HepG2 (cell line): ENCODE measurements around the gene EPS8L3. TPM values are rescaled to one million over a fixed set of nuclear protein-coding genes. Genes with fewer than 3 reads are reported as not detected.

Experiments
- AGO1 ChIP-seq: fragments of 200-400 bp; formaldehyde crosslinking; IDR thresholded peaks from 2 replicates; pipeline ENCODE4 v1.6.1; 2017; ENCODE audit warnings: mild to moderate bottlenecking, low read depth, low read length, moderate library complexity; ENCODE audit not compliant: poor library complexity, severe bottlenecking
- CAMTA2 ChIP-seq: sonication (generic); formaldehyde crosslinking; IDR thresholded peaks from 2 replicates; pipeline ENCODE4 v1.4.0; 2020; ENCODE audit warnings: mild to moderate bottlenecking, missing genetic modification reagents, borderline replicate concordance
- HNF4G ChIP-seq, 2 experiments: sonication (generic) in 1 of 2; formaldehyde crosslinking in 1 of 2; IDR thresholded peaks; 2 replicates each; pipeline versions ENCODE4 v1.4.0 to v1.6.1; 2011 to 2020; ENCODE audit warnings: borderline replicate concordance in 2 of 2, low read depth in 2 of 2, mild to moderate bottlenecking in 2 of 2, low read length in 1 of 2, missing genetic modification reagents in 1 of 2, moderate library complexity in 1 of 2
- HOXD1 ChIP-seq: sonication (generic); formaldehyde crosslinking; IDR thresholded peaks from 2 replicates; pipeline ENCODE4 v1.5.0; 2020; ENCODE audit warnings: missing genetic modification reagents
- IRF2 ChIP-seq: IDR thresholded peaks from 2 replicates; pipeline ENCODE4 v1.6.1; 2018; ENCODE audit warnings: missing genetic modification reagents, missing compliant biosample characterization
- KLF11 ChIP-seq: IDR thresholded peaks from 2 replicates; pipeline ENCODE4 v1.6.1; 2016; ENCODE audit warnings: missing compliant biosample characterization
- SALL1 ChIP-seq: sonication (generic); formaldehyde crosslinking; IDR thresholded peaks from 2 replicates; pipeline ENCODE4 v1.8.0; 2022; ENCODE audit warnings: mild to moderate bottlenecking, missing genetic modification reagents
- SIN3B ChIP-seq: fragments of 150-350 bp; IDR thresholded peaks from 2 replicates; pipeline ENCODE4 v1.6.1; 2014; ENCODE audit warnings: low read length
- SP4 ChIP-seq: sonication (generic); formaldehyde crosslinking; IDR thresholded peaks from 2 replicates; pipeline ENCODE4 v1.8.1; 2023; ENCODE audit warnings: mild to moderate bottlenecking, missing genetic modification reagents
- TMF1 ChIP-seq: sonication (generic); formaldehyde crosslinking; IDR thresholded peaks from 2 replicates; pipeline ENCODE4 v1.8.1; 2022; ENCODE audit warnings: low read depth, missing genetic modification reagents
- ZBTB21 ChIP-seq: sonication (generic); formaldehyde crosslinking; IDR thresholded peaks from 2 replicates; pipeline ENCODE4 v1.4.0; 2020; ENCODE audit warnings: missing genetic modification reagents
- ZC3H13 ChIP-seq: sonication (generic); formaldehyde crosslinking; IDR thresholded peaks from 2 replicates; pipeline ENCODE4 v1.8.1; 2023; ENCODE audit warnings: mild to moderate bottlenecking, missing genetic modification reagents, moderate library complexity
- ZFP41 ChIP-seq: sonication (generic); formaldehyde crosslinking; IDR thresholded peaks from 2 replicates; pipeline ENCODE4 v1.4.0; 2020; ENCODE audit warnings: mild to moderate bottlenecking, missing genetic modification reagents, borderline replicate concordance
- ZNF124 ChIP-seq: sonication (generic); formaldehyde crosslinking; IDR thresholded peaks from 2 replicates; pipeline ENCODE4 v1.4.0; 2020; ENCODE audit warnings: missing genetic modification reagents
- ZNF468 ChIP-seq: sonication (generic); formaldehyde crosslinking; IDR thresholded peaks from 2 replicates; pipeline ENCODE4 v1.8.0; 2022; ENCODE audit warnings: mild to moderate bottlenecking, moderate library complexity, missing genetic modification reagents
- ZNF577 ChIP-seq: sonication (generic); formaldehyde crosslinking; IDR thresholded peaks from 2 replicates; pipeline ENCODE4 v1.4.0; 2020; ENCODE audit warnings: mild to moderate bottlenecking, low read depth, missing genetic modification reagents, borderline replicate concordance
- polyA plus RNA-seq, 8 experiments: library from polyadenylated mRNA; depleted of rRNA in 3 of 8; stranded (reverse) in 7 of 8; unstranded in 1 of 8; fragments of >200 nt; fragmentation: Illumina TruSeq in 4 of 8; extraction: Trizol in 4 of 8; gene quantifications; 2 replicates each; pipeline versions ENCODE4 v1.2.1 to v1.2.3, GENCODE V29; 2011 to 2016; ENCODE audit warnings: low read depth in 4 of 8, missing spikeins in 1 of 8, mixed read lengths in 1 of 8; ENCODE audit not compliant: insufficient read depth in 1 of 8
- total RNA-seq, 5 experiments: library from RNA; depleted of rRNA; stranded (reverse); fragments of >200 nt; fragmentation: Illumina TruSeq; extraction: Trizol; gene quantifications; 2 replicates each; pipeline ENCODE4 v1.2.3, GENCODE V29; 2016; ENCODE audit warnings: low read depth in 1 of 5
- TF ChIP-seq, protein P1 (sequence below): sonication (generic); formaldehyde crosslinking; IDR thresholded peaks from 2 replicates; pipeline ENCODE4 v1.4.0; 2020; ENCODE audit warnings: missing genetic modification reagents, low read depth, mild to moderate bottlenecking, borderline replicate concordance
- TF ChIP-seq, protein P2 (sequence below): conservative IDR thresholded peaks from 2 replicates; pipeline ENCODE4 v1.6.1; 2018; ENCODE audit warnings: missing genetic modification reagents
- TF ChIP-seq, protein P3 (sequence below): sonication (generic); formaldehyde crosslinking; IDR thresholded peaks from 2 replicates; pipeline ENCODE4 v1.5.0; 2020; ENCODE audit warnings: missing genetic modification reagents
- TF ChIP-seq, protein P4 (sequence below): sonication (generic); formaldehyde crosslinking; conservative IDR thresholded peaks from 2 replicates; pipeline ENCODE4 v1.4.0; 2020; ENCODE audit warnings: missing genetic modification reagents
- TF ChIP-seq, protein P5 (sequence below): sonication (generic); formaldehyde crosslinking; IDR thresholded peaks from 2 replicates; pipeline ENCODE4 v1.4.0; 2020; ENCODE audit warnings: missing genetic modification reagents, borderline replicate concordance
- TF ChIP-seq, protein P6 (sequence below): IDR thresholded peaks from 2 replicates; pipeline ENCODE4 v1.6.1; 2016; ENCODE audit warnings: low read depth, control low read depth

EPS8L3 gene
- total and polyA plus RNA-seq, 2 of the 13 experiments (the other 11 are each of a cell fraction or from before 2014, with no cell fraction given) = 18.2 to 106 TPM

DNA sequence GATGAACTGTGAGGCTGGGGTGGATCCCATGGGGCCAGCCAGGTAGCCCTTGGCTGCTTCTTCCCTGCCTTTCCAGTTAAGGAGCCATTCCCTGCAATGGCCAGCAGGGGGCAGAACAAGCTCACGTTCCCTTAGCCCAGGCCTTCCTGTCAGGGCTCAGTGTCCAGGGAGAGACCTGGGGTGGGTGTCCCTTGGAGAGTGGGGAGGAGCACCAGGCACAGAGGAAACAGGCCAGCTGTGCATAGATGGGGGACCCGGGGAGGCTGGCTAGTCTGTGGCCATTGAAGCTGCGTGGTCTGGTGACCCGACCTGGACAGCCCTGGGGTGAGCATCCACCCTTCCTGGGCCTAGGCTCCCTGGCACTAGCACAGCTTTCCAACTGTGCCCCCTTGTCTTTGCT lies 13.2 kb upstream of the EPS8L3 start (continued):
- TF ChIP-seq SALL1 (CRISPR knock-in tag) = peak; percentile 52
- TF ChIP-seq SIN3B = no peak
- no peak for TF ChIP-seq ZBTB21
- TF ChIP-seq, protein P1, sequence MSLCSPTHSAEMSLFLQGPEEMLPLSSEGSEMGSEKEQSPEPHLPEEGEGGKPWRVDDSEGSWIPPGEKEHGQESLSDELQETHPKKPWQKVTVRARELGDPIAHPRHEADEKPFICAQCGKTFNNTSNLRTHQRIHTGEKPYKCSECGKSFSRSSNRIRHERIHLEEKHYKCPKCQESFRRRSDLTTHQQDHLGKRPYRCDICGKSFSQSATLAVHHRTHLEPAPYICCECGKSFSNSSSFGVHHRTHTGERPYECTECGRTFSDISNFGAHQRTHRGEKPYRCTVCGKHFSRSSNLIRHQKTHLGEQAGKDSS = peak; percentile 48; the same call in 1 of the 2 replicates
- no peak for TF ChIP-seq CAMTA2 (CRISPR knock-in tag)
- no peak for TF ChIP-seq TMF1 (CRISPR knock-in tag)
- no peak for TF ChIP-seq ZNF468 (CRISPR knock-in tag)
- TF ChIP-seq, protein P2, sequence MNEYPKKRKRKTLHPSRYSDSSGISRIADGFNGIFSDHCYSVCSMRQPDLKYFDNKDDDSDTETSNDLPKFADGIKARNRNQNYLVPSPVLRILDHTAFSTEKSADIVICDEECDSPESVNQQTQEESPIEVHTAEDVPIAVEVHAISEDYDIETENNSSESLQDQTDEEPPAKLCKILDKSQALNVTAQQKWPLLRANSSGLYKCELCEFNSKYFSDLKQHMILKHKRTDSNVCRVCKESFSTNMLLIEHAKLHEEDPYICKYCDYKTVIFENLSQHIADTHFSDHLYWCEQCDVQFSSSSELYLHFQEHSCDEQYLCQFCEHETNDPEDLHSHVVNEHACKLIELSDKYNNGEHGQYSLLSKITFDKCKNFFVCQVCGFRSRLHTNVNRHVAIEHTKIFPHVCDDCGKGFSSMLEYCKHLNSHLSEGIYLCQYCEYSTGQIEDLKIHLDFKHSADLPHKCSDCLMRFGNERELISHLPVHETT (CRISPR knock-in tag) = no peak
- TF ChIP-seq HOXD1 (CRISPR knock-in tag) = no peak
- TF ChIP-seq, protein P3, sequence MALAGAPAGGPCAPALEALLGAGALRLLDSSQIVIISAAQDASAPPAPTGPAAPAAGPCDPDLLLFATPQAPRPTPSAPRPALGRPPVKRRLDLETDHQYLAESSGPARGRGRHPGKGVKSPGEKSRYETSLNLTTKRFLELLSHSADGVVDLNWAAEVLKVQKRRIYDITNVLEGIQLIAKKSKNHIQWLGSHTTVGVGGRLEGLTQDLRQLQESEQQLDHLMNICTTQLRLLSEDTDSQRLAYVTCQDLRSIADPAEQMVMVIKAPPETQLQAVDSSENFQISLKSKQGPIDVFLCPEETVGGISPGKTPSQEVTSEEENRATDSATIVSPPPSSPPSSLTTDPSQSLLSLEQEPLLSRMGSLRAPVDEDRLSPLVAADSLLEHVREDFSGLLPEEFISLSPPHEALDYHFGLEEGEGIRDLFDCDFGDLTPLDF = no peak
- TF ChIP-seq, protein P4, sequence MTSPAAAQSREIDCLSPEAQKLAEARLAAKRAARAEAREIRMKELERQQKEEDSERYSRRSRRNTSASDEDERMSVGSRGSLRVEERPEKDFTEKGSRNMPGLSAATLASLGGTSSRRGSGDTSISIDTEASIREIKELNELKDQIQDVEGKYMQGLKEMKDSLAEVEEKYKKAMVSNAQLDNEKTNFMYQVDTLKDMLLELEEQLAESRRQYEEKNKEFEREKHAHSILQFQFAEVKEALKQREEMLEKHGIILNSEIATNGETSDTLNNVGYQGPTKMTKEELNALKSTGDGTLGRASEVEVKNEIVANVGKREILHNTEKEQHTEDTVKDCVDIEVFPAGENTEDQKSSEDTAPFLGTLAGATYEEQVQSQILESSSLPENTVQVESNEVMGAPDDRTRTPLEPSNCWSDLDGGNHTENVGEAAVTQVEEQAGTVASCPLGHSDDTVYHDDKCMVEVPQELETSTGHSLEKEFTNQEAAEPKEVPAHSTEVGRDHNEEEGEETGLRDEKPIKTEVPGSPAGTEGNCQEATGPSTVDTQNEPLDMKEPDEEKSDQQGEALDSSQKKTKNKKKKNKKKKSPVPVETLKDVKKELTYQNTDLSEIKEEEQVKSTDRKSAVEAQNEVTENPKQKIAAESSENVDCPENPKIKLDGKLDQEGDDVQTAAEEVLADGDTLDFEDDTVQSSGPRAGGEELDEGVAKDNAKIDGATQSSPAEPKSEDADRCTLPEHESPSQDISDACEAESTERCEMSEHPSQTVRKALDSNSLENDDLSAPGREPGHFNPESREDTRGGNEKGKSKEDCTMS (CRISPR knock-in tag) = no peak
- TF ChIP-seq, protein P5, sequence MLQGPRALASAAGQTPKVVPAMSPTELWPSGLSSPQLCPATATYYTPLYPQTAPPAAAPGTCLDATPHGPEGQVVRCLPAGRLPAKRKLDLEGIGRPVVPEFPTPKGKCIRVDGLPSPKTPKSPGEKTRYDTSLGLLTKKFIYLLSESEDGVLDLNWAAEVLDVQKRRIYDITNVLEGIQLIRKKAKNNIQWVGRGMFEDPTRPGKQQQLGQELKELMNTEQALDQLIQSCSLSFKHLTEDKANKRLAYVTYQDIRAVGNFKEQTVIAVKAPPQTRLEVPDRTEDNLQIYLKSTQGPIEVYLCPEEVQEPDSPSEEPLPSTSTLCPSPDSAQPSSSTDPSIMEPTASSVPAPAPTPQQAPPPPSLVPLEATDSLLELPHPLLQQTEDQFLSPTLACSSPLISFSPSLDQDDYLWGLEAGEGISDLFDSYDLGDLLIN (CRISPR knock-in tag) = no peak
- no peak for TF ChIP-seq ZFP41 (CRISPR knock-in tag)
- peak; percentile 15; the same call in 1 of the 2 replicates for TF ChIP-seq IRF2
- no peak for TF ChIP-seq HNF4G (IDR thresholded peaks at IDR 0.05; ENCODE audit: borderline replicate concordance, low read depth, low read length)
- no peak for TF ChIP-seq HNF4G (CRISPR knock-in tag; IDR thresholded peaks at IDR 0.05; ENCODE audit: borderline replicate concordance, low read depth)
- no peak for TF ChIP-seq ZC3H13
- TF ChIP-seq ZNF577 (CRISPR knock-in tag) = no peak
- TF ChIP-seq, protein P6, sequence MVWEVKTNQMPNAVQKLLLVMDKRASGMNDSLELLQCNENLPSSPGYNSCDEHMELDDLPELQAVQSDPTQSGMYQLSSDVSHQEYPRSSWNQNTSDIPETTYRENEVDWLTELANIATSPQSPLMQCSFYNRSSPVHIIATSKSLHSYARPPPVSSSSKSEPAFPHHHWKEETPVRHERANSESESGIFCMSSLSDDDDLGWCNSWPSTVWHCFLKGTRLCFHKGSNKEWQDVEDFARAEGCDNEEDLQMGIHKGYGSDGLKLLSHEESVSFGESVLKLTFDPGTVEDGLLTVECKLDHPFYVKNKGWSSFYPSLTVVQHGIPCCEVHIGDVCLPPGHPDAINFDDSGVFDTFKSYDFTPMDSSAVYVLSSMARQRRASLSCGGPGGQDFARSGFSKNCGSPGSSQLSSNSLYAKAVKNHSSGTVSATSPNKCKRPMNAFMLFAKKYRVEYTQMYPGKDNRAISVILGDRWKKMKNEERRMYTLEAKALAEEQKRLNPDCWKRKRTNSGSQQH (CRISPR knock-in tag) = no peak; the same call in 1 of the 2 replicates
- peak; percentile 42; the same call in 1 of the 2 replicates for TF ChIP-seq KLF11
- no peak for TF ChIP-seq AGO1
- peak; percentile 77; the same call in 1 of the 2 replicates for TF ChIP-seq ZNF124 (CRISPR knock-in tag)
- TF ChIP-seq SP4 (CRISPR knock-in tag) = 0 out of 2 replicates have a peak, but pooled peaks have one; percentile 20
